DLD1 (cell line): ENCODE measurements around the gene PLGRKT.

Experiments used
- in situ Hi-C: cut with HindIII; loops from 2 replicates; pipeline ENCODE4 v1.10.0; 2017; ENCODE audit warnings: low sequenced_read_pairs

The PLGRKT gene

GRCh38 chr9:5453004-5453403 lies 15.3 kb upstream of the PLGRKT start:
- in situ Hi-C loops, result no loop called here

DNA sequence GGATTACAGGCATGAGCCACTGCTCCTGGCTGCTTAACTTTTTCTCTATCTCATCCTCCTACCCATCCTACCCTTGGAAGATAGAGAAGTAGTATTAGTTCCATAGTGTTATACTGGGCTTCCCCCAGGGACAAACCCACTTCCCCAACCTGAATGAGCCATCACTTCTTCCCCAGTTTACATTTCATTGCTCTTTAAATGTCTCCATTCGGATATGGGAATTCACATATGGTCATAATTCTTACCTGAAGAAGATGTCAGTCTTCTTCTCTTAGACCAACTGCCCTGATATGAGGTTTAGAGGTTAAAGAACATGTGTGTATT lies 14.5 kb upstream of the PLGRKT start:
- in situ Hi-C loops, result no loop called here

DNA sequence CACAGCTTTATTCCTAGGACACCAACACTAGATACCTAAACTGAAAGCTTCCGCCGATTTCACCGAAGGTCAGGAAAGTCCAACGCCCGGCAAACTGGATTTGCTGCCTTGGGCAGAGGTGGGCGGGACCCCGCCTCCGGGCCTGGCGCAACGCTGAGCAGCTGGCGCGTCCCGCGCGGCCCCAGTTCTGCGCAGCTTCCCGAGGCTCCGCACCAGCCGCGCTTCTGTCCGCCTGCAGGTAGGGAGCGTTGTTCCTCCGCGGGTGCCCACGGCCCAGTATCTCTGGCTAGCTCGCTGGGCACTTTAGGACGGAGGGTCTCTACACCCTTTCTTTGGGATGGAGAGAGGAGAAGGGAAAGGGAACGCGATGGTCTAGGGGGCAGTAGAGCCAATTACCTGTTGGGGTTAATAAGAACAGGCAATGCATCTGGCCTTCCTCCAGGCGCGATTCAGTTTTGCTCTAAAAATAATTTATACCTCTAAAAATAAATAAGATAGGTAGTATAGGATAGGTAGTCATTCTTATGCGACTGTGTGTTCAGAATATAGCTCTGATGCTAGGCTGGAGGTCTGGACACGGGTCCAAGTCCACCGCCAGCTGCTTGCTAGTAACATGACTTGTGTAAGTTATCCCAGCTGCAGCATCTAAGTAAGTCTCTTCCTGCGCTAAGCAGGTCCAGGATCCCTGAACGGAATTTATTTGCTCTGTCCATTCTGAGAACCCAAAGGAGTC lies 12.8 kb upstream of the PLGRKT start, which contains the start of gene CD274:
Gene CD274 (plus strand): TSS at position 184 of the 733 bp plus-strand sequence. CDS start 5,572 bp downstream, outside the sequence.
- in situ Hi-C loops, result no loop called here

DNA sequence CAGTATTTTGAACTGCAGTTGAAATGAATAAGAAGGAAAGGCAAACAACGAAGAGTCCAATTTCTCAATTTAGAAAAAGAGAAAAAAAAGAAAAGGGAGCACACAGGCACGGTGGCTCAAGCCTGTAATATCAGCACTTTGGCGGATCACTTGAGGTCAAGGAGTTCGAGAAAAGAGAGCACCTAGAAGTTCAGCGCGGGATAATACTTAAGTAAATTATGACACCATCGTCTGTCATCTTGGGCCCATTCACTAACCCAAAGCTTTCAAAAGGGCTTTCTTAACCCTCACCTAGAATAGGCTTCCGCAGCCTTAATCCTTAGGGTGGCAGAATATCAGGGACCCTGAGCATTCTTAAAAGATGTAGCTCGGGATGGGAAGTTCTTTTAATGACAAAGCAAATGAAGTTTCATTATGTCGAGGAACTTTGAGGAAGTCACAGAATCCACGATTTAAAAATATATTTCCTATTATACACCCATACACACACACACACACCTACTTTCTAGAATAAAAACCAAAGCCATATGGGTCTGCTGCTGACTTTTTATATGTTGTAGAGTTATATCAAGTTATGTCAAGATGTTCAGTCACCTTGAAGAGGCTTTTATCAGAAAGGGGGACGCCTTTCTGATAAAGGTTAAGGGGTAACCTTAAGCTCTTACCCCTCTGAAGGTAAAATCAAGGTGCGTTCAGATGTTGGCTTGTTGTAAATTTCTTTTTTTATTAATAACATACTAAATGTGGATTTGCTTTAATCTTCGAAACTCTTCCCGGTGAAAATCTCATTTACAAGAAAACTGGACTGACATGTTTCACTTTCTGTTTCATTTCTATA lies 12.0 kb upstream of the PLGRKT start:
- in situ Hi-C loops, result loop anchor here (10.0 kb wide), 1 partner anchor 265 kb away; the partner anchor contains the start of gene INSL6

DNA sequence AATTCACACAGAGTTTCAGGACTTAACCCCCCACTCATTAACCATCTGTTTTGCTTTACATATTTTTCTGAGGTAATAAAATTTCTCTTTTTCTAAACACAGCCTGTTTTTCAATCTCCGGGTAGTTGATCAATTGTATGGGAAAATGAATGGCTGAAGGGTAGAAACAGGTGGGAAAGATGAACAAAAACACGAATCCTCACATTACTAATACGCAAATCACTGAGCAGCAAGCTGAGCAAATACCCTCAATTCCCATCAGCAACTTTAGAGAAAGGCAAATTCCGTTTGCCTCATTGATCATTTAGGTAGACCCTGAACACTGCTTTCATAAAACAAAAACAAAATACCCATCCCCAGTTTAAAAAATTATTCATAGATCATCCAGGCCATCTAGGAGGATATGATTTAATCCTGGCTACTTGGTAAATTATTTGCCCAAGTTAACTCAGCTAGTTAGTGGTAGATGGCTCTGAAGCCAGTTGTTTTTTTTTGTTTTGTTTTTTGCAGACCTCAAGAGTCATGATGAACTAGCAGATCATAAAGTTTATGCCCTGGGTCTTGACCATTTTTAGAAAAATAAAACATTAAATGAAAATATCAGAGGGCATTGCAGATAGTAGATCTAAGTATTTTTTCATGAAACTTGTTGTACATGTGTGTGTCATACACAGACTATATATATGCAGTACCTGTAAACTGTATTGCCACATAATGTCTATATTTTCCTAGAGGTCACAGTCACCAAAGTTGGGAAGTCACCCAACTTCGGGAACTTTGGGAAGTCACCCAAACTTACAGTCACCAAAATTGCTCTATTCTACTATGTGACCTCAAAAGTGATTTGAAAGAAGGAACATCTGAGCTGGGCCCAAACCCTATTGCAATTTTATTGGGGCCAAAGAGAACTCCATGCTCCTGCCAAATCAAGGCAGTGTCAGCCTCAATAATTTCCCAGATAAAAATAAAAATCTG lies 11.0 kb upstream of the PLGRKT start:
- in situ Hi-C loops, result loop anchor here (10.0 kb wide), 1 partner anchor 264 kb away; the partner anchor contains the start of gene INSL6

- in situ Hi-C loops, result loop anchor here (10.0 kb wide), 1 partner anchor 263 kb away; the partner anchor contains the start of gene INSL6
Measured at GRCh38 chr9:5448016-5448415, 10.3 kb upstream of the PLGRKT start.

- in situ Hi-C loops, result loop anchor here (10.0 kb wide), 1 partner anchor 263 kb away; the partner anchor contains the start of gene INSL6
Measured at GRCh38 chr9:5447337-5447736, 9.6 kb upstream of the PLGRKT start.

DNA sequence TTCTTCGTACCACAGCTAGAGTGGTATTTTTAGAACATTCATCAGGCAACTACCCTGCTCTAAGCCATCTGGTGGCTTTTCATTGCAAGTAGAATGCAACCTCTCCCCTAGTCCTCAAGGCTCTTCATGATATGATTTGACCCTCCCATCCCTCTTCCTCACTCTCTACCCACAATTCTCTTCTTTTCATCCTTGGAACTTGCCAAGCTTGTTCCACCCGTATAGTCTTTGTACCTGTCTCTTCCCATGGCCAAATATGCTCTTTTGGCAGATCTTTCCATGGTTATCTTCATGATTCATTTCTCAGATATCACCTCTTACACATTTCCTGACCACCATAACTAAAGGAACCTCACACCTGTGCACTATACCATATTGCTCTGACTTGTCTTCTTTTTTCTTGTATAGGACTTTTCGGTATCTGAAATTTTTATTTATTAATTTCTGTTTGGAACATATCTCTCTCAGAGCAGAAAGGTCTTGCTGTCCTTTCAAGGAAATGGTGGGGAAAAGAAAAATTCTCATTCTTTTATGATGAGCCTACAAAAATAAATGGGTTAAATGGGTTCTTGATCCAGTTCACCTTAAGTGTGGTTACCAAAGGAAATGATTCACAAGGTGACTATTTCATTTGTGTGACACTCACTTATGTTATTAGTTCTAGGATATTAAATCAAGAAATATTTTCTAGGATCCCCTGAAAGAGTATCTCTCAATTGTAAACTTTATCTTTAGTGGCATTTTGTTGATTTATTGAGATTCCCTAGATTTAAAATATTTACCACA lies 8.9 kb upstream of the PLGRKT start:
- in situ Hi-C loops, result loop anchor here (10.0 kb wide), 1 partner anchor 262 kb away; the partner anchor contains the start of gene INSL6

DNA sequence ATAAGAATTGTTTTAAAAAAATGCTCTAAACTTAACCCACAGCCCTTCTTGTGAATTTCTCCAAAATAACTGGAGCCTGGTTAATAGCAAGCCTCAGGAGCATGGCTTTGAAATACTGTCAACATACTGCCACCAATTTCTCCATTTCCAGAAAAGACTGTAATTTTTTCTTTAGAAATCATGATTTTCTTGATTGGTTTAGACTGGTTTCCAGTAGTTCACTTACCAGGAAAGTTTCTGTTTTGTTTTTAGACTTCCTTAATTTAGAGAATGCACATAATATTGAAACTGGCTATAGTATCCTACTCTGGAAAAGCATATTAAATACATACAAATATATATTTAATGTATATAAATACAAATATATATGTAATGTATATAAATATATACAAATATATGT lies 8.2 kb upstream of the PLGRKT start:
- in situ Hi-C loops, result loop anchor here (10.0 kb wide), 1 partner anchor 261 kb away; the partner anchor contains the start of gene INSL6

GRCh38 chr9:5445096-5445495 lies 7.4 kb upstream of the PLGRKT start:
- in situ Hi-C loops, result loop anchor here (10.0 kb wide), 1 partner anchor 260 kb away; the partner anchor contains the start of gene INSL6

DNA sequence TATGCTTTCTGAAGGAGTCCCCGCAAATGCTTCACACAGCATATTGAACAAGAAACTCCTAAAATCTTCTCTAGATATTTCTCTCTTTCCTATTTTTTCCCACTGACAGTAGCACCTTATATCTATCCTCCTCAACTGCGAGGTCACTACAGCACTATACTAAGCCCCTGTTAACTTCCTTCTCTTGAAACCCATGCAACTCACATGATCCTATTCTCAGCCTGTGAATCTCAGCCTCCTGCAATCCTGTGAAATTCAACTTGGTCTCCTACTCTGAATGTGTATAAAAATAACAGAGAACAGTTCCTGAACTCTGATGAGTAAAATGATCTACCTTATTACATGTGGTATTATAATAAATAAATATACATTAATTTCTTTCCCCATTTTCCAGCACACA lies 6.1 kb upstream of the PLGRKT start:
- in situ Hi-C loops, result loop anchor here (10.0 kb wide), 1 partner anchor 259 kb away; the partner anchor contains the start of gene INSL6

DNA sequence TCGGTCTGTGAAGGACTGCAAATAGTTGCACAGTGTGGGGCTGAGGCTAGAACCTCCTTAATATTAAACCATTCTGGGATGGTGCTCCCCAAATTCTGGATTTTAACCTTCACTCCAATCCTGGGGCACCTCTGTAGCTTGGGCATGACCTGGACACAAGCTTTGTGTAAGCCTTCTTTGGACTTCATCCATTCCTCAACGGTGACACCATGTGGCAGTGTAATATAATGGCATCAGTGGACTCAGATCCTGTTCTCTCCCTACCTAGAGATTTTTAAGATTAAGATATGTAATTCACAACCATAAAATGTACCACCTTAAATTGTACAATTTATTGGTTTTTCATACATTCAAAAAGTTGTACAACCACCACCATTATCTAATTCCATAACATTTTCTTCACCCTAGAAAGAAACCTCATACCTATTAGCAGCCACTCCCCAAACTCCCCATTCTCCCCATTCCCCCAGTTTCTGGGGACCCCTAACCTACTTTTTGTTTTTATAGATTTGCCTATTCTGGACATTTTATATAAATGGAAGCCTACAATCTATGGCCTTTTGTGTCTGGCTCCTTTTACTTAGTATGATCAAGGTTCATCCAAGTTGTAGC lies 4.8 kb upstream of the PLGRKT start:
- in situ Hi-C loops, result loop anchor here (10.0 kb wide), 1 partner anchor 258 kb away; the partner anchor contains the start of gene INSL6

GRCh38 chr9:5441043-5441442 lies 3.3 kb upstream of the PLGRKT start:
- in situ Hi-C loops, result loop anchor here (10.0 kb wide), 1 partner anchor 256 kb away; the partner anchor contains the start of gene INSL6

GRCh38 chr9:5440426-5440825 lies 2.7 kb upstream of the PLGRKT start:
- in situ Hi-C loops, result loop anchor here (10.0 kb wide), 1 partner anchor 256 kb away; the partner anchor contains the start of gene INSL6

DNA sequence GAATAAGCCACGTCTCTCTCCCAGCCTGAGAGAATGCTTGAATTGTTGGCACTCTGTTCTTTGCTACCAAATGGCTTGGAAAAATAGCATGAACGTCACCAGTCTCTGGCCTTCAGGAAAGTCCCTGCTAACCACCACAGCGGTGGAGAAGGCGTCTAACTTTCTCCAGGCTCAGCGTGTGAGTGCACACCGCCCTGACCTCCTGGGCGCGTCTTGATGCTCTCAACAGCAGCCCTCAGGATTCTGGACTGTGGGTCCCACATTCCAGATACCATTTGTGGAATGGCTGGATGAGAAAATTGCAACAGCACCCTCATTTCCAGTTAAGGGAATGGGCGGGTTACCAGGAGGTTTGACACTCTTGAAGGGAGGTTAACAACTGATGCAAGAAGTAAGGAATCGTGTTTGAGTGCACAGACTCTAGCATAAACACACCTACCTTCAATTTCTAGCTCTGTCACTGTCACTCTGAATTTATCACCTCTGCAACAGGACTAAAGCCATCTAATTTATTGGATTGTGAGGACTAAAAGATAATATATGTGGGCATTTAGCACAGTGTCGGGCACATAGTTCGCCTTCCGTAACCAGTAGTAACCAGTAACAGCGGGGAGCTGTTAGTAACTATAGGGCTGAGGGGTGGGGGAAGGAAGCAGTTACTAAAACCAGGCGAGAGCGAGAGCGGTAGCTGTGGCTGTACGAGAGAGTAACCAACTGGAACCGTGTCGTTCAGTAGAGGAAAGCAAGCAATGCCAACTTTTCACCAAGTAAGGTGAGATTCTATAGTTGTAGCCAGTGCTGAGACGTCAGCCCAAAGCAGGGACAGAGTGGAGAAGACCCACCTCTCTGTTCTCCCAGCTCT lies 807 bp upstream of the PLGRKT start:
- in situ Hi-C loops, result no loop called here

DNA sequence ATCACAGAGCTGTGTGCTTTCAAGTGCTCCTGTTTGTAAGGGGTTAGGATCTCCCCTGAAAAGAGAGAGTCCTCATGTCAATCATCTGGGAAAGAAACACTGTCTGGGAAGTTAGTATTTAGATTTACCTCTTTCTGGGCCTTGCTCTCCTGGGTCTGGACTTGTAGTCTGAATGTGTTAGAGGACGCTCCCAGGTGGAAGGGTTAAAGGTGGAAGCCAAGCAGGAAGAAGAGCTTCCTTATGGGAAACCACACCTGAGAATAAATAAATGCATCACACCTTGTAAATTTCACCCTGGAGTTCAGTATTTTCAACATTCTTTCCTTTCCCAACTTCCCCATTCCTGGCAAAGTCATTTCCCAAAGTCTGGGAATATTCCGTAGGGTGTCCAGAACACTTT lies 1.3 kb downstream of the PLGRKT start:
- in situ Hi-C loops, result no loop called here

DNA sequence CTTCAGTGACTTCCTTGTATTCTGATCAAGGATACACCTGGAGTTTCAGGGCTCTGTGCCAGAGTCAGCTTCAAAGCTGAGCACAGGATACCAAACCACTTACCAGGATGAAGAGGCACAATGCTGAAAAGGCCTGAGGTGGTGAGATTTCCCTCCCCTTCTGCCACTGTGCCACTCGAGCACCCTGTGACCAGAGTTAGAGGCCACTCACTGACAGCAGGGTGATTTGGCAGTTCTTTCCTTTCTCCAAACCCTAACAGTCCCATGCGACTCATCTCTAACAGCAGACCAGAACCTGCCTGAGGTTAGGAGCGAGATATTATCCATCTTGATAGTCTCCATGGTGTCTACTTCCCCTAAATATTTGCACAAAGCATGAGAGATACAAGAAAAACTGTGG lies 1.8 kb downstream of the PLGRKT start:
- in situ Hi-C loops, result no loop called here
